ENCODE results near the gene U2AF1L4. TPM values are rescaled to one million over a fixed set of nuclear protein-coding genes. Genes with fewer than 3 reads are reported as not detected.
"Not testable (repeated sequence)": the region's sequence is repeated elsewhere in the genome, so short reads cannot be mapped to it uniquely, and the experiment has no call there.

Gene U2AF1L4
- total RNA-seq, 1 experiment from 2014 or later: 18.0 TPM

GRCh38 chr19:35725216-35725861 lies 19.9 kb downstream of the U2AF1L4 start:
- DNase-seq (ENCODE audit: low spot score): no peak

GRCh38 chr19:35724560-35724959 lies 20.7 kb downstream of the U2AF1L4 start:
- no peak for DNase-seq (ENCODE audit: low spot score)

- not testable (repeated sequence) for DNase-seq (ENCODE audit: low spot score)
These were observed 21.1 kb downstream of the U2AF1L4 start for GRCh38 chr19:35724132-35724531.

- no peak for DNase-seq (ENCODE audit: low spot score)
These were observed 21.5 kb downstream of the U2AF1L4 start for GRCh38 chr19:35723671-35724070.

- DNase-seq (ENCODE audit: low spot score): no peak
These were observed 22.3 kb downstream of the U2AF1L4 start for GRCh38 chr19:35722897-35723296.

- no peak for DNase-seq (ENCODE audit: low spot score)
These were observed 22.8 kb downstream of the U2AF1L4 start for GRCh38 chr19:35722461-35722860.

GRCh38 chr19:35721374-35721773 lies 23.8 kb downstream of the U2AF1L4 start:
- DNase-seq (ENCODE audit: low spot score): no peak

GRCh38 chr19:35720648-35721047 lies 24.6 kb downstream of the U2AF1L4 start:
- DNase-seq (ENCODE audit: low spot score): no peak

GRCh38 chr19:35720163-35720524 lies 25.1 kb downstream of the U2AF1L4 start:
- DNase-seq (ENCODE audit: low spot score): no peak

- DNase-seq (ENCODE audit: low spot score): no peak
These were observed 25.6 kb downstream of the U2AF1L4 start for GRCh38 chr19:35719402-35720162.

GRCh38 chr19:35718345-35719041 lies 26.7 kb downstream of the U2AF1L4 start:
- no peak for DNase-seq (ENCODE audit: low spot score)

- DNase-seq (ENCODE audit: low spot score): peak; percentile 89
These were observed 27.4 kb downstream of the U2AF1L4 start, which contains the start of gene KMT2B for GRCh38 chr19:35717665-35718344. Gene KMT2B, plus strand, starts transcription at chr19:35718003. Its CDS starts 16 bp downstream, at chr19:35718019.

- DNase-seq (ENCODE audit: low spot score): peak; percentile 88
These were observed 28.2 kb downstream of the U2AF1L4 start for GRCh38 chr19:35716801-35717664.

- no peak for DNase-seq (ENCODE audit: low spot score)
These were observed 29.0 kb downstream of the U2AF1L4 start for GRCh38 chr19:35715981-35716800.

GRCh38 chr19:35715355-35715809 lies 29.8 kb downstream of the U2AF1L4 start:
- no peak for DNase-seq (ENCODE audit: low spot score)

- no peak for DNase-seq (ENCODE audit: low spot score)
These were observed 30.4 kb downstream of the U2AF1L4 start for GRCh38 chr19:35714601-35715354.

- no peak for DNase-seq (ENCODE audit: low spot score)
These were observed 31.2 kb downstream of the U2AF1L4 start for GRCh38 chr19:35713904-35714495.

GRCh38 chr19:35713506-35713850 lies 31.7 kb downstream of the U2AF1L4 start:
- no peak for DNase-seq (ENCODE audit: low spot score)
